Non-pigmented ciliary epithelial cell (primary cell): ENCODE data around the gene TSC22D4.
"Not testable (repeated sequence)": the region's sequence is repeated elsewhere in the genome, so short reads cannot be mapped to it uniquely, and the experiment has no call there.

Experiments used
- DNase-seq: peaks from one replicate; pipeline ENCODE4 v3.0.0-alpha.2; 2010; ENCODE audit warnings: low read depth

TSC22D4 gene

DNA sequence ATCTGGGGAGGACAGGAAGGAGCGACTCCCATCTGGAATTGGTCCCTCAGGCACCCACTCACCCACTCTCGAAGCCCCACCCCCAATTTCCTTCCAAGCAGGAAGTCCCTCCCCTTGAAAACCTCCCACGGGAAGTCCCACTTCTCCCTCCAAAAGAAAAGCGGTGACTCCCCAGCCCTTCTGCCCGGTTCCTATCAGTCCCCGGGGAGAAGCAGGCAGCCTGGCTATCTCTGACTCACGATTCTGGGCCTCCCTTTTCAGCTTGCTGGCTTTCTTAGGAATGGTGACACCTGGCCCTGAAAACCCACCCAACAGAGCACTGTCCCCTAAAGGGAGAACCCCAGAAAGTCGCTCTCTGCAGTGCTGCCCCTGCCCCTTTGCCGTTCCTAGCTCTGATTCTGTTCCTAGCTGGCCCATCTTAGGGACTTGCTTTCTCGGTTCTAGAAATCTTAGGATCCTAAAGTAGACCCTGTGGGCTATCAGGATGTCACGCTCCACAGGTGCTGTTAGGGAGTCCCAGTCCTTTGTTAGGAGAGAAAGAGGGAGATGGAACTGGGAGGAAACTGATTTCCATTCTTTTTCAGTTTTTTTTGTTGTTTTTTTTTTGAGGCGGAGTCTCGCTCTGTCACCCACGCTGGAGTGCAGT lies 6.0 kb downstream of the TSC22D4 start:
- no peak for DNase-seq

DNA sequence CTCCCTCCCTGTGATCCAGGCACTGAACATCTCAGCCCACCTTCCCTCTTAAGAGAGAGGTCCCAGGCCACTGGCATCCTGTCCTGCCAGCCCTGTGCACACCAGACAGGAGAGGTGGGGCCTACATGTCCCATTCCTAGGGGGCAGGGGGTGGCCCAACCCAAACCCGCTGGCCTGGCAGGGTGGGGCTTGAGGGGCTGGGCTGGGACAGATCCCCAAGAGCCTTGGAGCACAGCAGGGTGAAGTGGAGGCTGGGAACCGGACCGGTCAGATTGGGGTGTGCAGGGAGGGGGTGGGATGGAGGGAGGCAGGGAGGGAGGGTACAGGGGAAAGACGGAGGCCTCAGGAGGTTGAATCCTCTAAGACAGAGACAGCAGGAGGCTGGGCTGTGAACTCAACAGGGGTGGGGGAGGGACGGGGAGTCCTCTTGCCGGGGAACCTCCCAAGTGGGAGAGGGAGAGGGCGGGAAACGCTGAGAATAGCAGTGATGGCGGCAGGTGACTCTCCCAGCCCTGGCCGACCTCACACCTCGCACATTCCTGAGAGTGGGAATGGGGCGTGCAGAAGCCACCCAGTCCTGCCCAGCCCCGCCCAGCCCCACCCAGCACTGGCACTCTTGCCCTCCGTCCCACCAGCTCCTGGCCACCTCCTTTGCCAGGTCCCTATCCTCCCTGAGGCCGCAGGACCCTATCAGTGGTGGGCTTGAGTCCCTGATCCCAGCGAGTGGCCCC lies 6.7 kb downstream of the TSC22D4 start:
- DNase-seq: no peak

DNA sequence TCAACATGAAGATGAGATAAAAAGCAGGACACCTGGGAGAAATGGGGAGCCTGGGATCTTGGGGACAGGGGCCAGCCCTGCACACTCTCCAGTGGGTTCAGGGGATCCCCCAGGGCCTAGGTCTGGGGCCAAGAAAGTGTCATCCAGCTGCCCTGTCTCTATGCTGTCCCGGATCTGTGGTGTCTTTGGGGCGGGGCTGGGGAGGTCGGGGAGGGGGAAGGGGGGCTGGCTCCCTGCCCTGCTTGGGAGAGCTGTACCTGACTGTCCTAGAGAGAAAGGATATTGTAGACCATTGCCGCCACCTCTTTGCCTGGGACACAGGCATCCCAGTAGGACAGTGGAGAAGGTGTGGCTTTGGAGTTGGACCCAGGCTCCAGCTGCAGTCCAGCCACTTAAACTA lies 8.0 kb downstream of the TSC22D4 start:
- no peak for DNase-seq

DNA sequence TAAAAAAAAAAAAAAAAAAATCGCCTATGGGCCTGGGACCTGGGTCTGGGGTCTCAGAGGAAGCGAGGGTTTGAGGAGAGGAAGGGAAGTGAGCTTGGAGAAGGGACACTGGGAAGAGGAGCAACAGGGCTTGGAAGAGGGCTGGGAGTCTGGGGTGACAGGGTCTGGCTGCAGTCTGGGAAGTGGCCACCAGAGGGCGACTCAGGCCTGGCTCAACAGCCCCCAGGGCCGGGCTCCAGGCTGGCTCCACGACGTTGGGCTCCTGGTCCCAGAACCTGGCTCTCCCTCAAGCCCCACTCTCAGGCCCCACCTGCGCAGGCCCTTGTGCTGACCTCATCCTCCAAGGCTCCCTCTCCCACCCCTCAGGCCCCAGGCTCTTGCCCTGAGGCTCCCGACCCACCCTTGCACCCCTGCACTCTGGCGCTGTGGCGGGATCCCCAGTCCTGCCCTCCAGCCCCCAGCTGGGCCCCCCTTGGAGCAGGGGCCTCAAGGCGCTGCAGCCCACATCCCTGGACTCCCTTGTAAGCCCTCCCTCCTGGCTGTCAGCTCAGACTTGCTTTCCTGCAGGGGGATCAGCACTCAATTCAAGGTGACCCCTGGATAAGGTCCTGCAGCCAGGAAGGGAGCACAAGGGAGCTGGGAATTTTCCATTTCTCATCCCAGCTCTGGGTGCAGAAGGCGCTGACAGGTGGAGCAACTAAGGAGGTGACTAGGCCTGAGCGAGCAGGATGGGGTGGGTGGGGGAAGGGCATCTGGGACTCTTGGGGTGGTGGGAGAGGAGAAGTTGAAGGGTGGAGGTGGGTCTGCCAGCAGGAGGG lies 9.6 kb downstream of the TSC22D4 start:
- no peak for DNase-seq

DNA sequence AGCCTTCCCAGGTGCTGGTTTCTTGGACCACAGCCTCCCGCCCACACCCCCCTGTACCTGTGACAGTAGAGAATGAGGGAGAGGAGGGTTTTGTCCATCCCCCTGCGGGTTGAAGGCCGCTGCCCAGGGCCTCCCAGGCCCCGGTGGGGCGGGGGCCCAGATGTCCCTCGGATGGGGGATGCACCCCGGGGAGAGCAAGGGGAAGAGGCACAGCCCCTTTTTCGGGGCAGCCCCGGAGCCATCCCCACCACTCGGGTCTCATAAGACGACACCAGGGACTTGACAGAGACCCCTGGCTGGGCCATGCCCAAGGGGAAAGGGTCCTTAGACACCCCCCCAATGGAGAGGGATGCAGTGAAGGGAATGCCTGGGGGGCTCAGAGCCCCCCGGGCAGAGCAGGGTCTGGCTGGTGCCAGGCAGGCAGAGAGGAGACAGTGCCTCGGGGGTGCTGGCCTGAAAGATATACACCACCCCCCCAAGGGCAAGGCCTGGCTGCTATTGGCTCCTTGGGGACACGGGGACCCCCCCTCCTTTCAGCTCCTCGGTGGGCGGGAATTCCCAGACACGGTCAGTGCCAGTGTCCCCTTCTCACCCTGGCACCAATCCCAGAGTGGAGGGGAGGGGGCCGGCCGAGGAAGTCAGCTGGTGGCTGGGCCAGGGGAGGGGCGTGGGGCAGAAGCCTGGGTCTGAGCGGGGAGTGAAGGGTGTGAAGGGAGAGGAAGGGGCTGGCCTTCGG lies 11.2 kb downstream of the TSC22D4 start:
- no peak for DNase-seq

DNA sequence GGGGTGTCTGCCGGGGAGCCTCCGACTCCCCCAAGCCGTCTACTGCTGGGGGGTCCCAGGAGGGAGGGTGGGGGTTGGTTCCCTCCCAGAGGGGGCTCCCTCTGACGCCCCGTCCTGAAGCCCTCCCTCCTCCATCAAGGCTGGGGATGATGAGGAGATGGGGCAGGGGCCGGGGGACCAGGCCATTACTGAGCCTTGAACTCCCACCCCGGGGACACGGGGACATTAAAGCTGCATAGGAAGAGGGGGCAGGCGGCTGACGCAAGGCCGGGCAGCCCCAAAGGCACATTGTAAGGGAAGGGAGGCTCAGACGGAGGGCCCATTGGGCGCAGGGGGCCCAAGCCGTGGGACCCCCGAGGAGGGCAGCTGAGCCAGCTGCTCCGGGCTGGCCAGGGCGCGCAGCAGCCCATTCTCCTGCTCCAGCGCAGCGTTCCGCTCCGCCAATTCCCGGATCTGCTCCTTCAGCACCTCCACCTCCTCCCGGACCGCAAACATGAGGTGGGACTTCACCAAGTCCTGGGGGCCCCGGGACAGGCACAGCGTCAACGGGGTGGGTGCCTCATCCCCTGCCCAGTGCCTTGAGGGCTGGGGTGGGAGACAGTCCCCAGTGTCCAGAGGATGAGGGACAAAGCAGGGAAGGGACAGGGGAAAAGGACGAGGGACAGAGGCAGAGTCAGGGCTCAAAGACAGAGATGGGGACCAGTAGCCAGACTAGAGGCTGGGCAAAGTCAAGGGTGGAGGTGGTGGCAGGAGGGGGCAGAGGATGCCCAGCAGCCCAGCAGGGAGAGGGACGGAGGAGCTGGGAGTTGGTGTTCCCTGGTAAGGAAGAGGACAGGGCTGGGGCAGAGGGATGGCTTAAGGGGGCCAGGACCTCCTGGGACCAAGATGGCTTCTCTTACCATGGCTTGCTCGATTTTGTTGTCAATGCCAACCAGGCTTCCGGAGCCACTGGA lies 12.1 kb downstream of the TSC22D4 start:
- DNase-seq: no peak

DNA sequence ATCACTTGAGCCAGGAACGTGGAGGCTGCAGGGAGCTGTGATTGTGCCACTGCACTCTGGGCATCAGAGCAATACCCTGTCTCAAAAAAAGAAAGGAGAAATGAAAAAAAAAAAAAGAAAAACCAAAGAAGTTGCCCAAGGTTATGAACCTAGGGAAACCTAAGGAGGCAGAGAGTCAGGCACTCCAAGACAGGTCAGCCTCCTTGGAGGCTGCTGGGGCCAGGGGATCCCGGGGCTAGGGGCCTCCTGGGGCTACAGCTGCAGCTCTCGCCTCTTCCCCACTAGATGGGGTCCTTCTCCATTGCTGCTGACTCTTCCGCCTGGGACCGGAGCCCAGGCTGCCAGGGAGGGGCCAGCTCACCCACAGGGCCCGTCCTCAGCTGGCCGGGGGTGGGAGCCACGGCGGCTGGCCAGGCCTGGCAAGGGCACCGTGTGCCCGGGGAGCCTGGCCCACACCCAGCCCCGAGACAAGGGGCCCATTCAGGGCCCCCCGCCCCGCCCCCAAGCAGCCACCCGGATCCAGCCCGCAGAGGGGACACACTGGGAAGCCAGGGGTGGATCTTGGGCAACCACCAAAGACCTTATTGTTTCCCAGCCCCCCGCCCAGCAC lies 13.2 kb downstream of the TSC22D4 start:
- no peak for DNase-seq

DNA sequence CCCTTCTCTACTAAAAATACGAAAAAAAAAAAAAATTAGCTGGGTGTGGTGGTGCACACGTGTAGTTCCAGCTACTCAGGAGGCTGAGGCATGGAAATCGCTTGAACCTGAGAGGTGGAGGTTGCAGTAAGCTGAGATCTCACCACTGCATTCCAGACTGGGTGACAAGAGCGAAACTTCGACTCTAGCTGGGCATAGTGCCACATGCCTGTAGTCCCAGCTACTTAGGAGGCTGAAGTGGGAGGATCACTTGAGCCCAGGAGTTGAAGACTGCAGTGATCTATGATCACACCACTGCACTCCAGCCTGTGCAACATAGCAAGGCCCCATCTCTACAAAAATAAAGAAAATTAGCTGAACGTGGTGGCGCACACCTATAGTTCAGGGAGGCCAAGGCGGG lies 13.7 kb downstream of the TSC22D4 start:
- no peak for DNase-seq

DNA sequence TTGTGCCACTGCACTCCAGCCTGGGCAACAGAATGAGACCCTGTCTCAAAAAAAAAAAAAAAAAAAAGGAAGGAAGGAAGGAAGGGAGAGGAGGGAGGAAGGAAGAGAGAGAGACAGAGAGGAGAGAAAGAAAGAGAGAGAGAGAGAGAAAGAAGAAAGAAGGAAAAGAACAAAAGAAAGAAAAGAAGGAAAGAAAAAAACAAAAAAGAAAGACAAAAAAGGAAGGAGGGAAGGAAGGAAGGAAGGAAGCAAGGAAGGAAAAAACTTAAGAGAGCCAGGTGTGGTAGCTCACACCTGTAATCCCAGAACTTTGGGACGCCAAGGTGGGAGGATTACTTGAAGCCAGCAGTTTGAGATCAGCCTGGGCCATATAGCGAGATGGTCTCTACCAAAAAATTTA lies 14.2 kb downstream of the TSC22D4 start:
- no peak for DNase-seq

DNA sequence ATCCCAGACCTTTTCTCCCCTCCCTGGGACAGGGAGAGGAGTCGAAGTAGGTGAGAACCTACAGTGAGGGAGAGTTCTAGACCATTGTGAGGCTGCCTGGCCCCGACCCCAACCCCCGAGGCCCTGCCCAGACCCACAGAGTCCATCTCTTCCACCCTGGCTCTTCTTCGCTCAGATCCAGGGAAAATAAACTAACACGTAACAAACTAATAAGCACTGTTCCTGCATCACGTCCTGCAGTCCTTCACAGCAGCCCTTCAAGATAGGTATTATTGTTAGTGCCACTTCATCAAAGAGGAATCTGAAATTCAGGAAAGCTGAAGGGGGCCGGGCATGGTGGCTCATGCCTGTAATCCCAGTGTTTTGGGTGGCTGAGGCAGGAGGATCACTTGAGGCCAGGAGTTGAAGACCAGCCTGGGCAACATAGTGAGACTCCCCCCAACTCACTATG lies 14.8 kb downstream of the TSC22D4 start, which contains the start of gene SPACDR:
Gene SPACDR (minus strand): TSS at position 51 of the 451 bp plus-strand sequence. CDS start 235 bp downstream, outside the sequence.
- DNase-seq: no peak

DNA sequence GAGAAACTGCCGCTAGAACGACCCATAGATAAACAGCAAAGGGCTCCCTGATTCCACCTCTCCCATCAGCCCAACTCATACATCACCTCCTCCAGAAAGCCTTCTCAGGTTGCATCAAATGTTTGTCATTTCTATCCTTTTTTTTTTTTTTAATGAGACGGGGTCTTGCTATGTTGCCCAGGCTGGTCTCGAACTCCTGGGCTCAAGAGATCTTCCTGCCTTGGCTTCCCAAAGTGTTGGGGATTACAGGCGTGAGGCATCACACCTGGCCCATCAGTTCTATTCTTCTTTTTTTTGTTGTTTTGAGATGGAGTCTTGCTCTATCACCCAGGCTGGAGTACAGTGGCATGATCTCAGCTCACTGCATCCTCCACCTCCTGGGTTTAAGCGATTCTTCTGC lies 22.0 kb downstream of the TSC22D4 start:
- no peak for DNase-seq

DNA sequence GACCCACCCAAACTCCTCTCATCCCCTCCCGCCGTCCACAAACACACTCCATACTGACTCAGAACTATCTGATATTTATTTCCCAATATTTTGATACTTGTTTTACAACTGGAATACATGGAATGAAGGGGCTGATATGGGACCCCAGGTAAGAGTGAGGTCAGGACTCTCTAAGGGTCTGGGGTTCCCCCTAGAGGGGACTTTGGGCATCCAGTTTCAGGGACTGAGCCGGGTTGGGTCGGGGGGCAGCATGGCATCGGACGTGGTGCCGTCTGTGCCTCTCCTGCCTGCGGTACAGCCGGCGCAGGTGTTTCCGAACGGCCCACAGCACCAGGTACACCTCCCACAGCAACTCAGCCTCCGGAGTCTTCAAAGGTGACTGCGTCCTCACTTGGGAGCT lies 22.5 kb downstream of the TSC22D4 start:
- no peak for DNase-seq

DNA sequence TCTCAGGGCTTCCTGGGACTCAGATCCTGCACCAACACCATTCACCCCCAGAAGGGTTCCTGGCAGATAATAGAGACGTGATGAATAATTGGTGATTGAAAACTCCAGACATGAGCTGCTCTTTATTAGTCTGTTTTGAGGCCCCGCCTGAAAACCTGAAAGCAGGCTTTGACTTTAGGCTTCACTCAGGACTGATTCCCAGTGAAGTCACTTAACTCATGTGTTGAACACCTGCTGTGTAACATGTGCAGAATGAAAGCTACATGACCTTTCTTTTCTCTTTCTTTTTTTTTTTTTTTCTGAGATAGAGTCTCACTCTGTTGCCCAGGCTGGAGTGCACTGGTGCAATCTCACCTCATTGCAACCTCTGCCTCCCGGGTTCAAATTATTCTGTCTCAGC lies 23.8 kb downstream of the TSC22D4 start:
- DNase-seq: no peak

DNA sequence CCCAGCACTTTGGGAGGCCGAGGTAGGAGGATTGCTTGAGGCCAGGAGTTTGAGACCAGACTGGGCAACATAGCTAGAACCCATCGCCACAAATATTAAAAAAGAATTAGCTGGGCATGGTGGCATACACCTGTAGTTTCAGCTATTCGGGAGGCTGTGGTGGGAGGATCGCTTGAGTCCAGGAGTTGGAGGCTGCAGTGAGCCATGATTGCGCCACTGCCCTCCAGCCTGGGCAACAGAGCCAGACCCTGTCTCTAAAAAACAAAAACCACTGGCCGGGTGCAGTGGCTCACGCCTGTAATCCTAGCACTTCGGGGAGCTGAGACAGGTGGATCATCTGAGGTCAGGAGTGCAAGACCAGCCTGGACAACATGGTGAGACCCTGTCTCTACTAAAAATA lies 25.2 kb downstream of the TSC22D4 start:
- DNase-seq: not testable (repeated sequence)

DNA sequence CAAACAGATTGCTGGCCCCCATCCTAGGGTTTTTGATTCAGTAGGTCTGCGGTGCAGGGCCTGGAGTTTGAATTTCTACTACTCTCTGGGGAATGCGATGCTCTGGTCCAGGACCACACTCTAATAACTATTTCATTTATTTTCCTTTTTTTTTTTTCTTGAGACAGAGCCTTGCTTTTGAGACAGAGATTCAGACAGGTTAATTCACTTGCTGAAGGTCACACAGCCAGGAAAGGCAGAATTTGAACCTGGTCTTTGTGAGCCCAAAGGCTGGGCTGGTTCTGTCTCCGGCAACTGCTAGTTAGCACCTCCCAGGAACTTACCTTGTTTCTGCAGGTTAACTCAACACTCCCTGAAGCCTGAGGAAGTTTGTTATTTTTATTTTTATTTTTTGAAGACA lies 26.5 kb downstream of the TSC22D4 start:
- no peak for DNase-seq

DNA sequence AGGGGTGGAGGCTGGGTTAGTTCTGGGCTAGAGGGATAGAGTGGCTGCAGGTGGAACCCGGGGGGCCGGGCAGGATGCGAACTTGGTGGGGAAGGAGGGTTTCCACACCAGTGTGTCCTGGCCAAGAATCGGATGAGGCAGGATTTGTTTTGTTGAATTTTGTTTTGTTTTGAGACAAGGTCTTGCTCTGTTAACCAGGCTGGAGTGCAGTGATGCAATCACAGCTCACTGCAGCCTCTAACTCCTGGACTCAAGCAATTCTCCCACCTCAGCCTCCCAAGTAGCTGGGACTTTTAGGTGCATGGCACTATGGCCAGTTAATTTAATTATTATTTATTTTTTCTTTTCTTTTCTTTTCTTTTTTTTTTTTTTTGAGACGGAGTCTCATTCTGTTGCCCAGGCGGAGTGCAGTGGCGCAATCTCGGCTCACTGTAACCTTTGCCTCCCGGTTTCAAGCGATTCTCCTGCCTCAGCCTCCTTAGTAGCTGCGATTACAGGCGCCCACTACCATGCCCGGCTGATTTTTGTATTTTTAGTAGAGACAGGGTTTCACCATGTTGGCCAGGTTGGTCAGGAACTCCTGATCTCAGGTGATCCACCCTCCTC lies 29.7 kb downstream of the TSC22D4 start:
- no peak for DNase-seq

DNA sequence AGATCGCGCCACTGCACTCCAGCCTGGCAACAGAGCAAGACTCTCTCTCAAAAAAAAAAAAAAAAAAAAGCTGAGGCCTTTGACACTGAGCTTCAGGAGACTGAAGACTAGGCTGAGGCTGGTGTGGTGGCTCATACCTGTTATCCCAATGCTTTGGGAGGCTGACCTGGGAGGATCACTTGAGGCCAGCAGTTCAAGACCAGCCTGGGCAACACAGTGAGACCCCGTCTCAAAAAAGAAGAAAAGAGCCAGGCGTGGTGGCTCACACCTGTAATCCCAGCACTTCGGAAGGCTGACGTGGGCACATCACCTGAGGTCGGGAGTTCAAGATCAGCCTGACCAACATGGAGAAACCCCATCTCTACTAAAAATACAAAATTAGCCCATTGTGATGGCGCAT lies 31.7 kb downstream of the TSC22D4 start:
- DNase-seq: not testable (repeated sequence)

DNA sequence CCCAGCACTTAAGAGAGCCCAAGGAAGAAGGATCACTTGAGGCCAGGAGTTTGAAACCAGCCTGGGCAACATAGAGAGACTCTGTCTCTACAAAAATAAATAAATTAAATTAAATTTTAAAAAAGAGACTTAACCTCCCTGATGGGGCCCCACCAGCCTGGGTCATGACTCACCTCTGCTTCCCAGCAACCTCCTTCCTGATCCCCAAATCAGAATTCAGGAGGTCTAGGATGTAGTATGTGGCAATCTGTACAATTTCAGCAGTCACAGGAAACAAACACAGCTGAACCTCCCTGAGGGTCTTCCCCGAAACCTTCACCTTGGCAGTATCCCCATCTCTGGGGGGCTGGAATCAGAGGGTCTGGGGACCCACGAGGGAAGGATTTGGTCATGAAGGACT lies 33.0 kb downstream of the TSC22D4 start:
- DNase-seq: no peak

DNA sequence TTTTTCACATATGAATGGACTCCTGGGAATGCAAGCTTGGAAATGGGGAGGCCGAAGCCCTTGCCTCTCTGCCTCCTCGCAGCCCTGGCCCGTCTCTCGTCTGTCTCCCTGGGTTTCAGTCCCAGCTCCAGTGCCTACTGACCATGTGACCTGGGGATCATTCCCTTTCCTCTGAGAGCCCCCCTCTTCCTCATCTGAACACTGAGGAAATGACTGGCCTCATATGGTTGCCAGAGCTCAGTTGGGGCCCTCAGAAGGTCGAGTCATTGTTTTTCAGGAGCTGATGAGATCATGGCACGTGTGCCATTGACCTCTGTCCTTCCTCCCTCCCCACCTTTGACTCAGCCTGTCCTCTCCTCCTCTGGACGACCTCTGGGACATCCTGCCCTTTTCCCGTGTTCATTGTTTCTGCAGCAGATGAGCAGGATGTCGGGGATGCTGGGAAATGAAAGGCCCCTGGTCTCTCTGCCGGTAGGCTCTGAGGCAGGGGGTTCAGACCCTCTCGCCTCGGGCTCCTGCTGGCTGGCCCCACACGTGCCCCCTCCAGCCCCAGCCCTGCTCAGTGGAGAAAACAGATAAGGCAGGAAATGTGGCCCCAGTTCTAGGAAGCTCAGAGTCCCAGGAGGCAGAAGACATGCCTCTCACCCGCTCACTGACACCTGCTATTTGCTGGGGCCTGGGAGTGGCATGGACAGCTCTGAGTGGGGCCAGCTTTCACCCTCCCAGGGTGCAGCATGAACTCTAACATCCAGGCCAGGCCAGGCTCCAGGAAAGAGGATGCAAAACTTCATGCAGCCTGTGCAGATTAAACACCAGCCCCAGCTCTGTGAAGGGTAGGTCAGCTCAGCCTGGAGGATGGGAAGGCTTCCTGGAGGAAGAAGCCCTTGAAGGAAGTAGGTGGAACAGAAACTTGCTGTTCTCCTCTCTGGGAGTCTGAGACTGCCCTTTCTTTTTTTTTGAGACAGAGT lies 34.4 kb downstream of the TSC22D4 start:
- DNase-seq: no peak
